ENCODE data around the gene ZNF189. TPM values are rescaled to one million over a fixed set of nuclear protein-coding genes. Genes with fewer than 3 reads are reported as not detected.

The ZNF189 gene
- total and polyA plus RNA-seq, 2 of the 4 experiments (the other 2 are of a cell fraction): 5.9 to 19.9 TPM

GRCh38 chr9:101376111-101376848 lies 22.4 kb upstream of the ZNF189 start:
- H3K36me3 ChIP-seq (ENCODE audit: control insufficient read depth, insufficient read depth, low read length): no peaks in the 10 kb centered on the region
- dilution Hi-C loops (cut with HindIII; ENCODE audit: low sequenced_read_pairs, unreplicated experiment) (no loop called here), intact Hi-C loops (cut with micrococcal nuclease) (no loop called here), in situ Hi-C loops (cut with MboI; ENCODE audit: low sequenced_read_pairs) (no loop called here)
- ChIA-PET CTCF (interaction anchor here (1.5 kb wide), 1 partner anchor 12 kb away, joined by 5 read pairs; no protein-coding TSS in a partner anchor), POLR2A (ENCODE audit: unreplicated experiment) (no interaction called here)
- no peak overlapping the region for H2BK15ac ChIP-seq (ENCODE audit: low read depth, low read length)
- no peaks in the 10 kb centered on the region for H3K9me1 ChIP-seq (ENCODE audit: insufficient read depth, low read length)
- BruUV-seq (replicated peaks): no TSS peak
- H2AK5ac ChIP-seq (ENCODE audit: low read depth, low read length): no peak overlapping the region
- no peak overlapping the region for H2BK20ac ChIP-seq (ENCODE audit: low read depth, low read length)
- H3K23ac ChIP-seq (ENCODE audit: low read depth, low read length): no peak overlapping the region
- no peak overlapping the region for H2BK120ac ChIP-seq (ENCODE audit: low read depth, low read length)
- H4K20me1 ChIP-seq (ENCODE audit: insufficient read depth, low read length): no peaks in the 10 kb centered on the region
- no peaks in the 10 kb centered on the region for H3K79me1 ChIP-seq (ENCODE audit: low read depth in 1 of 2, low read length in 2 of 2)
- H3K14ac ChIP-seq (replicated peaks; ENCODE audit: low read depth, low read length): no peak overlapping the region
- H3K4ac ChIP-seq (ENCODE audit: low read depth, low read length): no peak overlapping the region
- H2AFZ ChIP-seq (replicated peaks; ENCODE audit: low read length, poor library complexity): no peak overlapping the region
- H4K91ac ChIP-seq (ENCODE audit: insufficient read depth, low read depth, low read length): no peak overlapping the region
- no peak for ATAC-seq (ENCODE audit: low read depth)
- WGBS, 2 experiments (ENCODE audit: extremely low coverage in 2 of 2, insufficient read length in 1 of 2): 83% methylated on average over 2 of the region's 6 CpGs; no CpG with 5 or more reads in 1 of the 2 experiments
- no peak overlapping the region for H3K4me2 ChIP-seq (ENCODE audit: low read depth, low read length)
- no peak overlapping the region for H2BK5ac ChIP-seq (ENCODE audit: low read depth, low read length, poor library complexity, severe bottlenecking)
- TF ChIP-seq CTCF (conservative IDR thresholded peaks at IDR 0.05; ENCODE audit: low read depth, low read length) (no peak), BHLHE40 (IDR thresholded peaks at IDR 0.05; ENCODE audit: low read depth, low read length) (no peak), USF2 (IDR thresholded peaks at IDR 0.05; ENCODE audit: low read depth, low read length) (no peak), MAFK (IDR thresholded peaks at IDR 0.05; ENCODE audit: low read depth, low read length) (no peak), MXI1 (IDR thresholded peaks at IDR 0.05; ENCODE audit: borderline replicate concordance, low read depth, low read length) (no peak), CHD1 (IDR thresholded peaks at IDR 0.05; ENCODE audit: low read depth, low read length) (no peak), FOS (IDR thresholded peaks at IDR 0.05; ENCODE audit: low read depth, low read length) (no peak), SMC3 (IDR thresholded peaks at IDR 0.05; ENCODE audit: low read depth, low read length) (no peak), NFE2L2 (IDR thresholded peaks at IDR 0.05; ENCODE audit: low read depth, low read length) (no peak), CEBPB (IDR thresholded peaks at IDR 0.05; ENCODE audit: low read depth, low read length) (no peak)
- peak; percentile 63 for DNase-seq
- 0 out of 2 replicates have a peak, but pooled peaks cover 2% of the 10 kb centered on the region for H3K4me1 ChIP-seq (ENCODE audit: control insufficient read depth, insufficient read depth, low read length)
- no peak overlapping the region for H3K18ac ChIP-seq (ENCODE audit: low read depth, low read length)
- H3K9me3 ChIP-seq (ENCODE audit: control insufficient read depth, insufficient read depth, low read length): no peaks in the 10 kb centered on the region
- no peak overlapping the region for H3K4me3 ChIP-seq (ENCODE audit: insufficient read depth, low read depth, low read length)
- no peak overlapping the region for H3K9ac ChIP-seq (ENCODE audit: low read depth, low read length)
- H3K56ac ChIP-seq (ENCODE audit: extremely low read depth, insufficient read depth, low read length): no peak overlapping the region
- no peaks in the 10 kb centered on the region for H3K27me3 ChIP-seq (ENCODE audit: control insufficient read depth, insufficient read depth, low read length)
- H3K27ac ChIP-seq (ENCODE audit: insufficient read depth, low read length): no peak overlapping the region
- no peak overlapping the region for H2AK9ac ChIP-seq (replicated peaks; ENCODE audit: low read depth, low read length, poor library complexity)
- H4K8ac ChIP-seq (ENCODE audit: low read depth in 2 of 2, low read length in 2 of 2): no peak overlapping the region
- H4K5ac ChIP-seq (ENCODE audit: low read depth, low read length): no peak overlapping the region

Measured in IMR-90 (cell line).